Measurements from ENCODE around the gene ACAP3.

ACAP3 gene

GRCh38 chr1:1242461-1243265 lies 65.1 kb downstream of the ACAP3 start:
- no peak for DNase-seq
